GM06990 (cell line): ENCODE measurements around the gene SDK2.

Source experiments
- DNase-seq: peaks from one replicate; pipeline ENCODE4 v3.0.0-alpha.2; 2011; ENCODE audit not compliant: insufficient read length; ENCODE audit errors: extremely low read depth
- H3K27me3 ChIP-seq: replicated peaks from 2 replicates; pipeline ENCODE4 v1.6.0; 2011; ENCODE audit warnings: low read length; ENCODE audit not compliant: control insufficient read depth, insufficient read depth
- H3K36me3 ChIP-seq: 2 replicates; pipeline ENCODE4 v1.5.1; 2011; ENCODE audit warnings: low read length; ENCODE audit not compliant: control insufficient read depth, insufficient read depth
- H3K4me3 ChIP-seq: replicated peaks from 2 replicates; pipeline ENCODE4 v1.5.1; 2011; ENCODE audit warnings: low read depth, mild to moderate bottlenecking, control low read depth, low read length
- TF ChIP-seq, protein P1 (sequence below): IDR thresholded peaks from 2 replicates; pipeline ENCODE4 v1.5.1; 2011; ENCODE audit warnings: low read length, control low read depth, mild to moderate bottlenecking, inconsistent platforms; ENCODE audit not compliant: insufficient read depth, poor library complexity, severe bottlenecking

SDK2 gene

DNA sequence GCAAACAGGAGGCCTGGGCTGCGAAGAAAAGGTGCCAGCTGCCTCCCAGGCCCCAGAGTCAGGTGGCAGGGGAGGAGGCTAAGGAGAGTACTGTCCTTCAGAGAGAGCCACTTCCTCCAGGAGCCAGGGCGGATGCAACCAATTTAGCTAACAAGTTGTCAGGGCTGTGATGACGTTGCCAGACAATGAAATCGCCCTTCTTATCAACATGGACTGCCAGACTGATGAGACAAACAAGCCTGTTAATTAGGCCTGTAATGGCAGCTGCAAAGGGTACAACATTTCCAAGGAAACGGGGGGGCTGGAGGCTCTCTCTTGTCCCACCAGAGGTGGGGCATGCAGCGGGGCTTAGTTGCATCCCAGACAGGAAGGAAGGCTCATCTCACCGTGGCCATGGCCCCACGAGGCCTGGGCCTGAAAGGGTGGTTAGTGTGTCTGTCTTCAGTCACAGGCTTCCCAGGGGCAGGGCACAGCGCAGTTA, 111.8 kb downstream of the SDK2 start:
- TF ChIP-seq, protein P1, sequence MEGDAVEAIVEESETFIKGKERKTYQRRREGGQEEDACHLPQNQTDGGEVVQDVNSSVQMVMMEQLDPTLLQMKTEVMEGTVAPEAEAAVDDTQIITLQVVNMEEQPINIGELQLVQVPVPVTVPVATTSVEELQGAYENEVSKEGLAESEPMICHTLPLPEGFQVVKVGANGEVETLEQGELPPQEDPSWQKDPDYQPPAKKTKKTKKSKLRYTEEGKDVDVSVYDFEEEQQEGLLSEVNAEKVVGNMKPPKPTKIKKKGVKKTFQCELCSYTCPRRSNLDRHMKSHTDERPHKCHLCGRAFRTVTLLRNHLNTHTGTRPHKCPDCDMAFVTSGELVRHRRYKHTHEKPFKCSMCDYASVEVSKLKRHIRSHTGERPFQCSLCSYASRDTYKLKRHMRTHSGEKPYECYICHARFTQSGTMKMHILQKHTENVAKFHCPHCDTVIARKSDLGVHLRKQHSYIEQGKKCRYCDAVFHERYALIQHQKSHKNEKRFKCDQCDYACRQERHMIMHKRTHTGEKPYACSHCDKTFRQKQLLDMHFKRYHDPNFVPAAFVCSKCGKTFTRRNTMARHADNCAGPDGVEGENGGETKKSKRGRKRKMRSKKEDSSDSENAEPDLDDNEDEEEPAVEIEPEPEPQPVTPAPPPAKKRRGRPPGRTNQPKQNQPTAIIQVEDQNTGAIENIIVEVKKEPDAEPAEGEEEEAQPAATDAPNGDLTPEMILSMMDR = no peak
- Histone ChIP-seq H3K36me3 (no peaks in the 10 kb centered on the region), H3K4me3 (no peak overlapping the region), H3K27me3 (peaks cover 1% of the 10 kb centered on the region; the same call in 1 of the 2 replicates)
- no peak for DNase-seq

DNA sequence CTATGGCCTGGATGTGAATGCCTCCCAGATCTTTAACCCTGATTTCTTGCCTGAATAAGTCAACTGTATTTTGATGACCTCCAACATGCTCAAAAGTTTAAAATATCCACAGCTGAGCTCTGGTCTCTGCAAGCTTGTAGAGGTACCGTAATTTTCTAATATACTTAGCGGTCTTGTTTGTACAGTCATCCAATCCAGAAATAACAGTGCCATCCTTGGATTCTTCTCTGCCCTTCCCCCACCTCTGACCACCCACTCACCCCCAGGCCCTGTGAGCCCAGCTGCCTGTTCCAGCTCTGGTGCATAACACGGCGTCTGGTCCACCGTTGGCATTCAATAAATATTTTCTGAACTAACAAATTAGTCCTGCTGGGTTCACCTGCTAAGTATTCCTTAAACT, 113.1 kb downstream of the SDK2 start:
- peaks cover 1% of the 10 kb centered on the region; the same call in 1 of the 2 replicates for H3K27me3 ChIP-seq
- no peak overlapping the region for H3K4me3 ChIP-seq
- DNase-seq = no peak
- H3K36me3 ChIP-seq = no peaks in the 10 kb centered on the region
- TF ChIP-seq, protein P1 = no peak

DNA sequence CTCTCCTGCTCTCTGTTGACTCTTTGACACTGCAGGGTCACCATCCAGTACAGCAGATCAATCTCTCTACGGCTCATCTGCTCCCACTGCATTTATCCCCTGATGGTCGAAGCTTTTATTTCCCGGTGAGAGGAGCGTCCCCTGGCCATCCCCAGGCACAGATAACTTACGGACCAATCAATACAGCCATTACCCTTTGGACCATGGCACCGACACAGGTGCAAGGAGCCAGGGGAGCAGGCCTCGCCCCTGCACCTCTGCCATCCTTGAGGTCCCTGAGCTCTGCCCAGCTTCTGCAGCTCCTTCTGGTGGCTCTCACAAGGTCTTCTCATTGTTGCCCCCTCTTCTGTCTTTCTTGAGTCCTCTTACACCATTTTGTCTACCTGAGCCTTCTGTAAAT, 115.6 kb downstream of the SDK2 start:
- Histone ChIP-seq H3K36me3 (no peaks in the 10 kb centered on the region), H3K27me3 (peaks cover 1% of the 10 kb centered on the region; the same call in 1 of the 2 replicates), H3K4me3 (no peak overlapping the region)
- TF ChIP-seq, protein P1 = no peak
- DNase-seq = no peak

DNA sequence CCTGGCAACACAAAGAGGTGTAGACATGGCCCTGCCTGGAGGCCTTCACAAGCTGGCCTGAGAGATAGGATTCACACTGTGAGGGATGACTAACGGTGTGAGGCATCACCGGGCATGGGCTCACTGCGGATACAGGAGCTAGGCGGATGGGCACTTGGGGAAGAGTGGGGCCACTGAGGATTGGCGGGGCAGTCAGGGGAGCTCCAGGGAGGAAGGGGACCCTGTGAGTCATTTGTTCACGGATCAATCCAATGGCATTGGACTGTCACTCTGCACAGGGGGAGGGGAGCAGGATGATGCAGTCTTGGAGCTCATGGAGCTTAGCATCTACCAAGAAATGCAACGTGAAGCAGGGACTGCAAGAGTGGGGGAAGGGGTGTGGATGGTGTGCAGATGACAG, 117.3 kb downstream of the SDK2 start:
- H3K36me3 ChIP-seq = no peaks in the 10 kb centered on the region
- no peak for DNase-seq
- TF ChIP-seq, protein P1 = no peak
- no peak overlapping the region for H3K4me3 ChIP-seq
- peaks cover 3% of the 10 kb centered on the region; the same call in 1 of the 2 replicates for H3K27me3 ChIP-seq

DNA sequence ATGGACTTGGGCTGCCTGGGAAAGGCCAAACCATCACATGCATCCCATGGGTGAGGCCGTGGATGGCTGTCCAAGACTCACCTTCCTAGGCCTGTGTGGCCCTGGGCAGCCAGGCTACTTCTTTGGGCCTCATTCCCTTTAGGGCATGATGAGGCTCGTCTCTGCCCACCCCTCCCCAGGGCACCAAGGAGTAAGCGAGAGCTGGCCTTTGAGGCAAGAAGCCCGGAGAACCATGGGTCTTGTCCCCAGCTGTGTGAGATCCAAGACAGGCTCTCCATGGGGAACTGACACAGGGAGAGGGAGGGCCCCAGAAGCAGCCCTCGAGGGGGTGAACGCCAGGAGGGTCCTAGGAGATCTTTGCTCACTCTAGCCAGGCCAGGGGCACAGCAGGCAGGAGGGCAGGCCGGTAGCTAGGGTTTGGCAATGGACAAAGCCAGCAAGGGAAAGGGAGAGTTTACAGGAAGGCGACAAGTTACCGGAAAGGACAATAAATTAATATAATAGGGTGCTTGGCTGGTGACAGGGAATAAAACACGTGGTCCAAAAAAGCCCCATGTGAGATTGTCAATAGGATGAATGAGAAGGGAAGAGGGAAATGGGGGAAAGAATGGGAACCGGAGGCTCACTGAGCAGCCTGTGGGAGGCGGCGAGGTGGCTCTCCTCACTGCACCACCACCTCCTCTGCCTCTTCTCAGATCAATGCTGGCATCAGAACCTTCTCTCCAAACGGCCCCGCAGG, 119.1 kb downstream of the SDK2 start:
- no peak for DNase-seq
- H3K27me3 ChIP-seq = peaks cover 1% of the 10 kb centered on the region; the same call in 1 of the 2 replicates
- no peaks in the 10 kb centered on the region for H3K36me3 ChIP-seq
- no peak overlapping the region for H3K4me3 ChIP-seq
- TF ChIP-seq, protein P1 = no peak
